Neural cell (in vitro differentiated cells): Measurements from ENCODE around the gene PTPRU. TPM values are rescaled to one million over a fixed set of nuclear protein-coding genes. Genes with fewer than 3 reads are reported as not detected.

ENCODE experiments used
- H2AFZ ChIP-seq: fragments of 200-600, 300-800 bp; sonication (generic), shearing (Covaris generic); 2 replicates; pipeline ENCODE4 v1.6.0; 2014; ENCODE audit warnings: low read depth, mild to moderate bottlenecking, antibody characterized with exemption, low read length, moderate library complexity
- H3F3A ChIP-seq: fragments of 200-600 bp; shearing (Covaris generic); 2 replicates; pipeline ENCODE4 v1.6.1; 2016; ENCODE audit warnings: mild to moderate bottlenecking, moderate library complexity, mixed read lengths, antibody characterized with exemption, low read length; ENCODE audit not compliant: insufficient read depth, poor library complexity, severe bottlenecking
- H3K27ac ChIP-seq: fragments of 200-600, 300-800 bp; sonication (generic), shearing (Covaris generic); 2 replicates; pipeline ENCODE4 v1.5.1; 2014; ENCODE audit warnings: mild to moderate bottlenecking, low read length, moderate library complexity
- H3K27me3 ChIP-seq: fragments of 300-800, 200-600 bp; sonication (generic), shearing (Covaris generic); 2 replicates; pipeline ENCODE4 v1.6.0; 2014; ENCODE audit warnings: mild to moderate bottlenecking, low read depth, low read length, moderate library complexity; ENCODE audit not compliant: insufficient read depth
- H3K36me3 ChIP-seq: fragments of 300-800, 200-600 bp; sonication (generic), shearing (Covaris generic); 2 replicates; pipeline ENCODE4 v1.5.1; 2014; ENCODE audit warnings: mild to moderate bottlenecking, antibody characterized with exemption, low read length, moderate library complexity; ENCODE audit not compliant: insufficient read depth
- H3K4me2 ChIP-seq: fragments of 300-800, 200-600 bp; sonication (generic), shearing (Covaris generic); 2 replicates; pipeline ENCODE4 v1.6.0; 2014; ENCODE audit warnings: mild to moderate bottlenecking, low read length
- H3K4me3 ChIP-seq: fragments of 300-800, 200-600 bp; sonication (generic), shearing (Covaris generic); 2 replicates; pipeline ENCODE4 v1.5.1; 2014; ENCODE audit warnings: mild to moderate bottlenecking, low read length, moderate library complexity
- H3K79me2 ChIP-seq: fragments of 200-600 bp; shearing (Covaris generic); replicated peaks from 2 replicates; pipeline ENCODE4 v1.6.0; 2014; ENCODE audit warnings: mild to moderate bottlenecking, low read length, moderate library complexity; ENCODE audit not compliant: insufficient read depth
- H3K9ac ChIP-seq: fragments of 300-800, 200-600 bp; sonication (generic), shearing (Covaris generic); 2 replicates; pipeline ENCODE4 v1.6.1; 2016; ENCODE audit warnings: mild to moderate bottlenecking, low read length, mixed read lengths
- H3K9me2 ChIP-seq: fragments of 200-600 bp; shearing (Covaris generic); 2 replicates; pipeline ENCODE4 v1.6.1; 2016; ENCODE audit warnings: mild to moderate bottlenecking, low read length, mixed read lengths; ENCODE audit not compliant: insufficient read depth
- H3K9me3 ChIP-seq: fragments of 200-600, 300-800 bp; sonication (generic), shearing (Covaris generic); 2 replicates; pipeline ENCODE4 v1.6.1; 2016; ENCODE audit warnings: mild to moderate bottlenecking, mixed run types, low read length, moderate library complexity, mixed read lengths
- H4K20me1 ChIP-seq: fragments of 200-600 bp; shearing (Covaris generic); 2 replicates; pipeline ENCODE4 v1.6.1; 2016; ENCODE audit warnings: mild to moderate bottlenecking, mixed run types; ENCODE audit not compliant: insufficient read depth
- EP300 ChIP-seq: fragments of 450-650 bp; conservative IDR thresholded peaks from 2 replicates; pipeline ENCODE4 v1.6.1; 2014; ENCODE audit warnings: antibody characterized with exemption, mild to moderate bottlenecking, moderate library complexity; ENCODE audit not compliant: poor library complexity, severe bottlenecking
- EZH2 ChIP-seq: fragments of 200-600, 300-800 bp; shearing (Covaris generic), sonication (generic); IDR thresholded peaks from 2 replicates; pipeline ENCODE4 v1.6.1; 2014; ENCODE audit warnings: antibody characterized with exemption, low read length, borderline replicate concordance, mild to moderate bottlenecking; ENCODE audit not compliant: insufficient read depth, poor library complexity, severe bottlenecking
- MXI1 ChIP-seq: fragments of 450-650 bp; conservative IDR thresholded peaks from 2 replicates; pipeline ENCODE4 v1.6.1; 2014; ENCODE audit warnings: antibody characterized with exemption, mild to moderate bottlenecking; ENCODE audit not compliant: poor library complexity, severe bottlenecking
- POLR2AphosphoS5 ChIP-seq: IDR thresholded peaks from 2 replicates; pipeline ENCODE4 v1.6.1; 2012
- RAD21 ChIP-seq: fragments of 450-650 bp; conservative IDR thresholded peaks from 2 replicates; pipeline ENCODE4 v1.6.1; 2014; ENCODE audit warnings: antibody characterized with exemption, mild to moderate bottlenecking, moderate library complexity
- SMC3 ChIP-seq: fragments of 450-650 bp; conservative IDR thresholded peaks from 2 replicates; pipeline ENCODE4 v1.6.1; 2014; ENCODE audit warnings: antibody characterized with exemption, mild to moderate bottlenecking, moderate library complexity; ENCODE audit not compliant: poor library complexity
- TAF1 ChIP-seq: IDR thresholded peaks from 2 replicates; pipeline ENCODE4 v1.6.1; 2012; ENCODE audit warnings: low read depth
- polyA plus RNA-seq: library from polyadenylated mRNA; depleted of rRNA; stranded (reverse); fragments of >200 nt; gene quantifications from 2 replicates; pipeline ENCODE4 v1.2.3, GENCODE V29; 2014
- TF ChIP-seq, protein P1 (sequence below): fragments of 450-650 bp; IDR thresholded peaks from 2 replicates; pipeline ENCODE4 v1.5.1; 2014; ENCODE audit warnings: antibody characterized with exemption, mild to moderate bottlenecking, moderate library complexity; ENCODE audit not compliant: poor library complexity, severe bottlenecking
- TF ChIP-seq, protein P2 (sequence below): IDR thresholded peaks from 2 replicates; pipeline ENCODE4 v1.6.1; 2012; ENCODE audit warnings: borderline replicate concordance

The PTPRU gene
- polyA plus RNA-seq, 1 donor from 2014 or later: 5.0 TPM

GRCh38 chr1:29240986-29241385, 4.7 kb downstream of the PTPRU start:
- H3K4me2 ChIP-seq: no peak overlapping the region

DNA sequence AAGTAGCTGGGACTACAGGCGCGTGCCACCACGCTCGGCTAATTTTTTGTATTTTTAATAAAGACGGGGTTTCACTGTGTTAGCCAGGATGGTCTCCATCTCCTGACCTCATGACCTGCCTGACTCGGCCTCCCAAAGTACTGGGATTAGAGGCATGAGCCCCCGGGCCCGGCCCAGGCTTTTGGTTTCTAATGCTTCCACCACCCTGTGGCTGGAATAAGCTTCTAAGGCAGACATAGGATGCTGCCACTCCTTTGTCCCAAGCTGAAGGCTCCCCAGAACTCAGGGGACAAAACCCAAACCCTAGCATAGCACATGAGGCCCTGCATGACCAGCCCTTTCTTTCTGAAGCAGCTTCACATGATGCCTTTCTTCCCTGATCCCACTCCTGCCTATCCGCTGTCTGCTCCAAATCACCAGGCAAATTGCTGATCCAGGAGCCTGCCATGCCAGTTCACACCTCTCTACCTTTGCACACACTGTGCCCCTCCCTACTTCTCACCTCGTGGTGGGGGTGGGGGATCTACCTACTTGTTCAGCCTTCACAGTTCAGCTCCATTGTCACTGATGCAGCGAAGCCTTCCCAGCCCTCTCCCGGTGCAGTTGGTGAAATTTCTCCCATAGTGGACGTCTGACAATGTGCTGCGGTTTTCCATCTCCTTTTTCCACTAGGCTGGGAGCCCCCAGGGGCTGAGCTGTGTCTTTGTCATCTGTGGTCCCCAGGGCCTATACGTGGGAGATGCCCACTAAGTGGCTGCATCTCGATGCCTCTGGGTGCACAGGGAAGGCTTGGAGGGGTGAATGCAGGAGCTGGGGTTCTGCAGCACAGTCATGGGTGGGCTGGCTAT, 6.9 kb downstream of the PTPRU start:
- Histone ChIP-seq H3K27me3 (peaks cover 15% of the 10 kb centered on the region), H3K9me3 (no peaks in the 10 kb centered on the region), H3K9ac (no peak overlapping the region), H3F3A (no peaks in the 10 kb centered on the region), H3K27ac (no peak overlapping the region), H3K4me3 (no peak overlapping the region), H3K9me2 (no peaks in the 10 kb centered on the region), H3K4me2 (no peak overlapping the region), H3K36me3 (no peaks in the 10 kb centered on the region), H2AFZ (no peak overlapping the region), H3K79me2 (no peaks in the 10 kb centered on the region), H4K20me1 (no peaks in the 10 kb centered on the region)
- no peak for TF ChIP-seq RAD21
- no peak for TF ChIP-seq EZH2
- no peak for TF ChIP-seq MXI1
- no peak for TF ChIP-seq SMC3
- TF ChIP-seq, protein P1, sequence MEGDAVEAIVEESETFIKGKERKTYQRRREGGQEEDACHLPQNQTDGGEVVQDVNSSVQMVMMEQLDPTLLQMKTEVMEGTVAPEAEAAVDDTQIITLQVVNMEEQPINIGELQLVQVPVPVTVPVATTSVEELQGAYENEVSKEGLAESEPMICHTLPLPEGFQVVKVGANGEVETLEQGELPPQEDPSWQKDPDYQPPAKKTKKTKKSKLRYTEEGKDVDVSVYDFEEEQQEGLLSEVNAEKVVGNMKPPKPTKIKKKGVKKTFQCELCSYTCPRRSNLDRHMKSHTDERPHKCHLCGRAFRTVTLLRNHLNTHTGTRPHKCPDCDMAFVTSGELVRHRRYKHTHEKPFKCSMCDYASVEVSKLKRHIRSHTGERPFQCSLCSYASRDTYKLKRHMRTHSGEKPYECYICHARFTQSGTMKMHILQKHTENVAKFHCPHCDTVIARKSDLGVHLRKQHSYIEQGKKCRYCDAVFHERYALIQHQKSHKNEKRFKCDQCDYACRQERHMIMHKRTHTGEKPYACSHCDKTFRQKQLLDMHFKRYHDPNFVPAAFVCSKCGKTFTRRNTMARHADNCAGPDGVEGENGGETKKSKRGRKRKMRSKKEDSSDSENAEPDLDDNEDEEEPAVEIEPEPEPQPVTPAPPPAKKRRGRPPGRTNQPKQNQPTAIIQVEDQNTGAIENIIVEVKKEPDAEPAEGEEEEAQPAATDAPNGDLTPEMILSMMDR: no peak
- TF ChIP-seq EP300: no peak
- TF ChIP-seq, protein P2, sequence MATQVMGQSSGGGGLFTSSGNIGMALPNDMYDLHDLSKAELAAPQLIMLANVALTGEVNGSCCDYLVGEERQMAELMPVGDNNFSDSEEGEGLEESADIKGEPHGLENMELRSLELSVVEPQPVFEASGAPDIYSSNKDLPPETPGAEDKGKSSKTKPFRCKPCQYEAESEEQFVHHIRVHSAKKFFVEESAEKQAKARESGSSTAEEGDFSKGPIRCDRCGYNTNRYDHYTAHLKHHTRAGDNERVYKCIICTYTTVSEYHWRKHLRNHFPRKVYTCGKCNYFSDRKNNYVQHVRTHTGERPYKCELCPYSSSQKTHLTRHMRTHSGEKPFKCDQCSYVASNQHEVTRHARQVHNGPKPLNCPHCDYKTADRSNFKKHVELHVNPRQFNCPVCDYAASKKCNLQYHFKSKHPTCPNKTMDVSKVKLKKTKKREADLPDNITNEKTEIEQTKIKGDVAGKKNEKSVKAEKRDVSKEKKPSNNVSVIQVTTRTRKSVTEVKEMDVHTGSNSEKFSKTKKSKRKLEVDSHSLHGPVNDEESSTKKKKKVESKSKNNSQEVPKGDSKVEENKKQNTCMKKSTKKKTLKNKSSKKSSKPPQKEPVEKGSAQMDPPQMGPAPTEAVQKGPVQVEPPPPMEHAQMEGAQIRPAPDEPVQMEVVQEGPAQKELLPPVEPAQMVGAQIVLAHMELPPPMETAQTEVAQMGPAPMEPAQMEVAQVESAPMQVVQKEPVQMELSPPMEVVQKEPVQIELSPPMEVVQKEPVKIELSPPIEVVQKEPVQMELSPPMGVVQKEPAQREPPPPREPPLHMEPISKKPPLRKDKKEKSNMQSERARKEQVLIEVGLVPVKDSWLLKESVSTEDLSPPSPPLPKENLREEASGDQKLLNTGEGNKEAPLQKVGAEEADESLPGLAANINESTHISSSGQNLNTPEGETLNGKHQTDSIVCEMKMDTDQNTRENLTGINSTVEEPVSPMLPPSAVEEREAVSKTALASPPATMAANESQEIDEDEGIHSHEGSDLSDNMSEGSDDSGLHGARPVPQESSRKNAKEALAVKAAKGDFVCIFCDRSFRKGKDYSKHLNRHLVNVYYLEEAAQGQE: no peak
- TF ChIP-seq TAF1: no peak
- no peak for TF ChIP-seq POLR2AphosphoS5

More at GRCh38 chr1:29240986-29241385, 4.7 kb downstream of the PTPRU start:
- TF ChIP-seq SMC3 (no peak), TAF1 (no peak), RAD21 (no peak), MXI1 (no peak), POLR2AphosphoS5 (no peak), EZH2 (no peak), EP300 (no peak)
- TF ChIP-seq, protein P1: no peak
- no peak overlapping the region for H3K27ac ChIP-seq
- H2AFZ ChIP-seq: no peak overlapping the region
- no peaks in the 10 kb centered on the region for H3F3A ChIP-seq
- H3K9me3 ChIP-seq: no peaks in the 10 kb centered on the region
- no peaks in the 10 kb centered on the region for H3K9me2 ChIP-seq
- H3K9ac ChIP-seq: no peak overlapping the region
- H3K4me3 ChIP-seq: no peak overlapping the region
- no peaks in the 10 kb centered on the region for H3K79me2 ChIP-seq
- no peaks in the 10 kb centered on the region for H3K36me3 ChIP-seq
- H3K27me3 ChIP-seq: peaks cover 29% of the 10 kb centered on the region
- no peaks in the 10 kb centered on the region for H4K20me1 ChIP-seq
